HL-60/S4 treated with retinoic acid at 250 ng/mL for 4 days and 3 days (cell line): ENCODE data around the gene CDK5R2.

Experiments
- in situ Hi-C: fragments of 300-500 bp; cut with MboI; formaldehyde crosslinking; loops from 2 replicates; pipeline ENCODE4 v1.7.0; 2022; ENCODE audit warnings: low sequenced_read_pairs

Gene CDK5R2

GRCh38 chr2:218986148-218986761 lies 26.8 kb downstream of the CDK5R2 start:
- in situ Hi-C loops, result no loop called here

DNA sequence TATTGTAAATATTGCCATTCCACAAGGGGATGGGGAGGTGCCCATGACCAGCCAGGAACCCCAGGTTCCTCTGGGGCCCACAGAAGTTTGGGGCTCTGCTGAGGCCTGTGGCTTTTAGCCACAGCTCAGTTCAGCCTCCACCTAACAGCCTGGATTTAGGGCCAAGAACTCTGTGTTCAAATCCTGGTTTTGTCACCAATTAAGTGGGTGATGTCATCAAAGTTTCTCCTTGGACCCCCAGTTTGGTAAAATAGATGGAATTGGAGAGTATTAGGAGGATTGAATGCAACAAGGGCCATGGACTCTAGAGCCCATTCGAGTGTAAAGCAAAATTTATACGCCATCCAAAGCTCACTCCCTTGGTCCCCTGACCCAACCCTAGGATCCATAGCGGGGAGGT lies 28.7 kb downstream of the CDK5R2 start:
- in situ Hi-C loops, result no loop called here

DNA sequence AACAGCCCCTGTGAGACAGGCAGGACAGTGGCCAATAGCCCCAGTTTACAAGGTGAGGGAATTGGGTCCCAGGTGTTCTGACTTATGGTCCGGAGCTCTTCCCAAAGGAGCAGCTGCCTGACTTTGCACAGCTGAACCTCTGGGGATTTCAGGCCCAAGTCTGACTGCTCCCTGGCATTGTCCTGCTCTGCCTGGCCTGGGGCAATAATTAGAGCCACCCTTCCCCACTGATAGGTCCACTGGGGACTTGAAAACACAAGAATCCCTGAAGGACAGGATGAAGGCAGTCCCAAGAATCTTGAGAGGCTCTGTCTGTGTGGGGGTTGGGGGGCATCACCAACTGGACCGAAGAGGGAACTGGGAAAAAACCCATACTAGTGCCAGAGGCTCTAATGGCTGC lies 29.2 kb downstream of the CDK5R2 start:
- in situ Hi-C loops, result no loop called here

- in situ Hi-C loops, result no loop called here
Observed at GRCh38 chr2:218990052-218990451, 30.6 kb downstream of the CDK5R2 start.

GRCh38 chr2:218990612-218991011 lies 31.1 kb downstream of the CDK5R2 start:
- in situ Hi-C loops, result no loop called here

- in situ Hi-C loops, result no loop called here
Observed at GRCh38 chr2:218991674-218992168, 32.3 kb downstream of the CDK5R2 start.

DNA sequence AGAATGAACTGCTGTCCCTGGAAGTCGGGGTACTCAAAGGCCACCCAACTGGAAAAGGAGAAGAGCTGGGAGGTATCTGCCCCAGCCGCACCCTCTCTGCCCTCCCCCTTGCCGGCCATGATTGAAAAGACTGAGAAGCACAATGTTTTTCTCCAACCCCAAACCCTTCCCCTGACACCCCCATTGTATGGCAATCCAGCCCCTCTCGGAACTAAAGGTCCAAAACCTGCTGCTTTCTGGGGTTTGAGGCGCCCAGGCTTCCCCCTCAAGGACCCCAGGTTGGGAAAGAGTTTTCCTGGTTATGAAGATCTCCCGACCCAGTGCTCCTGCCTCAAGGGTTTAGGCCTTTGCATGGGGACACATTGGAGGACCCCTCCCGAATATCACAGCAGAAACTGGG lies 32.7 kb downstream of the CDK5R2 start:
- in situ Hi-C loops, result no loop called here

- in situ Hi-C loops, result no loop called here
Observed at GRCh38 chr2:218992703-218993344, 33.4 kb downstream of the CDK5R2 start.

- in situ Hi-C loops, result no loop called here
Observed at GRCh38 chr2:218993345-218994315, 34.2 kb downstream of the CDK5R2 start, which contains the start of gene CRYBA2. Gene CRYBA2, minus strand, starts transcription at chr2:218993422. Its CDS starts 246 bp downstream, at chr2:218993176.

DNA sequence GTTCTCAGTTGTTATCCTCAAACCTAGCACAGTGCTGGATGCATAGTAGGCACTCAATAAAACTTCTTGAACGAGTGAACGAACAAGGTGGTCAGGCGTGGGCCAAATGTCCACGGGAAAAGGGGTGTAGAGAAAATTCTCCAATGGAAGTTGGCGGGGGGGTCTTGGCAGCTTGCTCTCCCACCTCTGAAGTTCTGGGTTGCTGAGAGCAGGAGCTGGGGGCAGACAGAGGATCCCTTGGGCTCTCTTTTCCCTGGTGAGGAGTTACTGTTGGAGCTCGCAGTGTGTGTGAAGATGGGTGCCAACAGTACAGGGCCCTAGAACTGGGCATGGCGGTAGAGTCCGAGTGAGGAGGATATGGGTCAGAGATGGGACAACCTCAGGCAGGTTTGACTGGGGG lies 36.1 kb downstream of the CDK5R2 start:
- in situ Hi-C loops, result no loop called here

GRCh38 chr2:218995972-218996711 lies 36.7 kb downstream of the CDK5R2 start:
- in situ Hi-C loops, result no loop called here

GRCh38 chr2:218996937-218997336 lies 37.5 kb downstream of the CDK5R2 start:
- in situ Hi-C loops, result no loop called here

DNA sequence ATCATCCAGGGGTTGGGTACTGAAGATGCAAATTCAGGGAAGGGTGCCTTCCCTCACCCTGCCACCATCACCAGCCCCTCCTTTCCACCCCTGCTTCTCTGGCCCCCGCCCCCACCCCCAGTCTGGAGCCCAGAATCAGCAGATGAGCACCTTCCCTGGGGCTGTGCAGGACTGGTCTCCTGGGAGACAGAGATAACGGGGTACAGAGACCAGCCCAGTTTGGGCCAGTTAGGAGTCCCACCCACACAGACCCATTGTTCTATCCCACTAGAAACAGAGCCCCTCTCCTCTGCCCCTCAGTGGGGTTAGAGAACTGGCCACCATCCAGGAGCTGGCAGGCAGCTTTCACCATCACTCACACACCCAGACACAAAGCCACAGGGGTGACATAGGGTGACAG lies 38.3 kb downstream of the CDK5R2 start:
- in situ Hi-C loops, result no loop called here

DNA sequence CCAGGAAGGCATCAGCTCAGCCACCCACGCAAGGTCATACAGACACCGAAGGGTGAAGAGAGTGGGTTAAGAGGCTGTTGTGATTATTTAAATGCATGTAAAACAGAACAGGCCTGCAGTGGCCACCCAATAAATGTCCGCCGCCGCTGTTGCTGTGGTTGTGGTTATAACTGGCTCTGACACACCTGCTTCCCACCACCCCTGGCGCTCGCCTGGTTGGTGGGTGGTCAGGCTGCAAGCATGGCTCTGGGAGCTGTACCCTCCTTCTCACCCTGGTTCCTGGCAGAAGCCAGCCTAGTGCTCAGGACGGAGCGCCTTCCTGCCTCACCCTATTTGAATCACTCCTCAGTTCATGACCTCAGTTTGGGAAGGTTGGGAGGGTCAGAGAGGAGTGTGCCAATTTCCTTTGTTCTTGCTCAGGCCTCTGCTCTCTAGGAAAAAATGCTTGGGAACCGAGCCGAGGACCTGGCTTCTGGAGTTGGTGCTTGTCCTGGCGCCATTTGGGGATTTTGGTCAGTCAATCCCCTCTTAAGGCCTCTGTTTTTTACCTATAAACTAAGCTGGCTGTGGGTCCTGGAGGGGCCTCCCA lies 39.0 kb downstream of the CDK5R2 start:
- in situ Hi-C loops, result no loop called here

GRCh38 chr2:218999021-218999880 lies 39.8 kb downstream of the CDK5R2 start:
- in situ Hi-C loops, result no loop called here

DNA sequence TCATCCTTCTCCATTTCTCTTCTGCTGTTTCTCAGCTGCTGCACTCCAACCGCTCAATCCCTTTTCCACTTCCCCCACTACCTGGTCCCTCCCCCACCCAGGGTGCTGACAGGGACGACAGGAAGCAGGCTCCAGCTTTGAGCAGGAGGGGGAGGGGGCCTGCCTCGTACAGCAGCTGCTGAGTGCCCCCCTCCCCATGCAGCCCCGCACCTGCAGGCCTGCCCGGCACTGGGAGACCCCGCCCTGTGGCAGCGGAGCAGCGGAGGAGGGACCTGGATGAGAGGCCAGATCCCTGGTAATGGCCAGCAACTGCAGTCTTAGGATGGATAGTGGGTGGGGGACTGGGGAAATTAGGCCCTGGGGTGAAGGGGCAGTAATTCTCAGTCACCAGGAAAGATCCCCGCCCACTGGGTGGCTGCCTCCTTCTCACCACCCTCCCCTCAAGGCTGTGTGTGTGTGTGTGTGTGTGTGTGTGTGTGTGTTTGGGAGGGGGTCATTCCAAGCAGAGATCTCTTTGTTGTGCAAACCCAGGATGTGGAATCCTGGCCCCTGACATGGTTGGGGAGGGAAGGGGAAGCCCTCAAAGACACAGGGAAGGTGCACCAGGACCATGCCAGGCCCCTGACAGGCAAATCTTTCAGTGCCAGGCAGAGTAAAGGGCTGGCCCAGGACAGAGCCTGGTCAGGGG lies 40.6 kb downstream of the CDK5R2 start:
- in situ Hi-C loops, result no loop called here

DNA sequence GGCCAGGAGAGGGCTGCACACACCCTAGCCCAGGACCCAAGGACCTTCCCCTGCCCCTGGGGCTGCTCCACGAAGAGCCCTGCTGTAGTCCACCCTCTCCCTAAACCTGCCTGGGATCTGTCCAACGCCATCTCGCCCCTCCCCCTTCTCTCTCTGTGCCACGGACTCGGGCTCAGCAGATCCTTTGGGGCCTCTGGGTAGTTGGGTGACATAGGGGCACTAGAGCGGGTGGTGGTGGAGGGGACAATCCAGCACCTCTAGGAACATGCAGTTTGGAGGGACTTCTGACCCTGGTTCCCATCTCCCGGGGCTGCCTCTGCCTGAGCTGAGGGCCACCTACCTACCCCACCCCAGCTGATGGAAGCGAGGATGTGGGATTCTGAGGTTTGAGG lies 41.1 kb downstream of the CDK5R2 start:
- in situ Hi-C loops, result no loop called here

DNA sequence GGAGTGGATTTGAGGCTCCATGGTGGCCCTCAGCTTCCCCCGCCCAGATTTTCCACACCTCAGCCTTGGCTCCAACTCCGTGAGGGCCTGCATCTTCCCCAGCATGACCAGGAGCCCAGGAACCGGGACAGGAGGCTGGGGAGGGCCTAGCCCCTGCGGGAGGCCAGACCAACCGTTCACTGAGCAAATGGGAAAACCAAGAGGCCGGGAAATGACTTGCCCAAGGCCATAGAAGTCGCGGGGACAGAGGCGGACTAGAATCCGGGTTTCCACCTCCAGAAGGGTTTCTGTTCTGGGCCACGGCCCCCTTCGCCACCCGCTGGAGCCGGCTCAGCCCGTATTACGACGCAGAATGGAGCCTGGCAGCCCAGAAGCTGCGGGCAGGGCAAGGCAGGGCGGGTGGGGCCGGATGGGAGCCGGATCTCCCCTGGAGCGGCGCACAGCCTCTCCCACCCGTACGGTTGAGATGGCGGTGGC lies 41.7 kb downstream of the CDK5R2 start:
- in situ Hi-C loops, result no loop called here
